ENCODE measurements around the gene QRICH2.
"Not testable (repeated sequence)": the region's sequence is repeated elsewhere in the genome, so short reads cannot be mapped to it uniquely, and the experiment has no call there.

QRICH2 gene

DNA sequence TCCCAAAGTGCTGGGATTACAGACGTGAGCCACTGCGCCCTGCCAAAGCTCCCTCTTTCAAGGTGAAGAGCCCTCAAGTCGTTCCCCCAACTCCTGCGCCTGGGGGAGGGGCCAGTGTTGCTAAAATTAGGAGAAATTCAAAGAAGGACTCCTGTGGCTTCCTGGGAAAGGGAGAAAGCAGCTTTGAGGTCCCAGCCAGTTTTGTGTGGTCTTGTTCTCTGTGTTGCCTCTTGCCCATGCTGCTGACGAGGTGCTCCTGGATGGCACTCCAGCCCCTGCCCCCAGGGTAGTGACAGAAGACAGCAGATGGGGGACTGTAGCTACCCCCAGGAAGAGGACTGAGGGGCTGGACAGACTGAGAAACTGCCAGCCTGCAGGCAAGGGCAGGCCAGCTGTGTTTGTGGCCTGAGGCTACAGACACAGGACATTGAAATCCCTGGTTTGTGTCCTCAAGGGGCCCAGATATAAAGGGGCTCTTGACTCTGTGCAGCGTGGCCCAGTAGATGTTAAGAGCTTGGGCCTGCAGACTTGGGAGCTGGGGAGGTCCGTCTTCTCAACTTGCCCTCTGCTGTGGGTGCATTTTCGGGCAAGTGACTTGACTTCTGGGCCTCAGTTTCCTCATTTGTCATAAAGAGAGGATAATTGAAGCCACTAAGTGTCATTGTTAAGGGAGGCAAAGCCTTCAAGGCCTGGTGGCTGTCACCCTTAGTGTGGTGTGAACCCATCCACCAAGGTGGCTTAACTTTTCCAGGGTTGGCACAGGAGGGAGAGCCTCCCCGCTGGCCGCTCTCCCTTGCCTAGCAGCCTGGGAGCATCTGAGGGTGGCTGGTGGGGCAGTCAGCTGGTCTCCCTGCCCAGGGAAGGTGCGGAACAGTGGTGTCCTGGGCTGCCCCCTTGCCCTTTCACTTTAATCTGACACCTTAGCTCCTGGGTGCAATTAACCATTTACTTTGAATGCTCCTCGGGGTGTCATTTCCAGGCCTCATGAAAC, 38.8 kb downstream of the QRICH2 start:
- Histone ChIP-seq H4K20me1 (ENCODE audit: insufficient read depth, low read length) (no peaks in the 10 kb centered on the region), H3K79me2 (ENCODE audit: low read length) (peaks cover 46% of the 10 kb centered on the region), H3F3A (ENCODE audit: insufficient read depth, low read length) (peaks cover 59% of the 10 kb centered on the region), H3K9me3 (replicated peaks; ENCODE audit: insufficient read depth, low read length) (no peaks in the 10 kb centered on the region), H3K9me2 (replicated peaks; ENCODE audit: insufficient read depth, low read length) (no peaks in the 10 kb centered on the region), H3K27me3 (replicated peaks; ENCODE audit: insufficient read depth, low read length) (no peaks in the 10 kb centered on the region), H2AFZ (ENCODE audit: low read length) (no peak overlapping the region), H3K4me3 (ENCODE audit: low read length) (no peak overlapping the region), H3K4me2 (ENCODE audit: low read depth, low read length) (no peak overlapping the region), H3K36me3 (replicated peaks; ENCODE audit: insufficient read depth, low read length) (0 out of 2 replicates have a peak, but pooled peaks cover 6% of the 10 kb centered on the region), H3K9ac (ENCODE audit: low read length) (no peak overlapping the region), H3K27ac (ENCODE audit: low read length) (no peak overlapping the region), H3K4me1 (ENCODE audit: low read length) (peaks cover 29% of the 10 kb centered on the region)
- TF ChIP-seq EZH2 (optimal IDR thresholded peaks at IDR 0.05; ENCODE audit: low read depth, low read length) (no peak), EZH2phosphoT487 (IDR thresholded peaks at IDR 0.05; ENCODE audit: low read length) (no peak)
- TF ChIP-seq, protein P1, sequence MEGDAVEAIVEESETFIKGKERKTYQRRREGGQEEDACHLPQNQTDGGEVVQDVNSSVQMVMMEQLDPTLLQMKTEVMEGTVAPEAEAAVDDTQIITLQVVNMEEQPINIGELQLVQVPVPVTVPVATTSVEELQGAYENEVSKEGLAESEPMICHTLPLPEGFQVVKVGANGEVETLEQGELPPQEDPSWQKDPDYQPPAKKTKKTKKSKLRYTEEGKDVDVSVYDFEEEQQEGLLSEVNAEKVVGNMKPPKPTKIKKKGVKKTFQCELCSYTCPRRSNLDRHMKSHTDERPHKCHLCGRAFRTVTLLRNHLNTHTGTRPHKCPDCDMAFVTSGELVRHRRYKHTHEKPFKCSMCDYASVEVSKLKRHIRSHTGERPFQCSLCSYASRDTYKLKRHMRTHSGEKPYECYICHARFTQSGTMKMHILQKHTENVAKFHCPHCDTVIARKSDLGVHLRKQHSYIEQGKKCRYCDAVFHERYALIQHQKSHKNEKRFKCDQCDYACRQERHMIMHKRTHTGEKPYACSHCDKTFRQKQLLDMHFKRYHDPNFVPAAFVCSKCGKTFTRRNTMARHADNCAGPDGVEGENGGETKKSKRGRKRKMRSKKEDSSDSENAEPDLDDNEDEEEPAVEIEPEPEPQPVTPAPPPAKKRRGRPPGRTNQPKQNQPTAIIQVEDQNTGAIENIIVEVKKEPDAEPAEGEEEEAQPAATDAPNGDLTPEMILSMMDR (IDR thresholded peaks at IDR 0.05; ENCODE audit: low read length): no peak
- no peak for DNase-seq

DNA sequence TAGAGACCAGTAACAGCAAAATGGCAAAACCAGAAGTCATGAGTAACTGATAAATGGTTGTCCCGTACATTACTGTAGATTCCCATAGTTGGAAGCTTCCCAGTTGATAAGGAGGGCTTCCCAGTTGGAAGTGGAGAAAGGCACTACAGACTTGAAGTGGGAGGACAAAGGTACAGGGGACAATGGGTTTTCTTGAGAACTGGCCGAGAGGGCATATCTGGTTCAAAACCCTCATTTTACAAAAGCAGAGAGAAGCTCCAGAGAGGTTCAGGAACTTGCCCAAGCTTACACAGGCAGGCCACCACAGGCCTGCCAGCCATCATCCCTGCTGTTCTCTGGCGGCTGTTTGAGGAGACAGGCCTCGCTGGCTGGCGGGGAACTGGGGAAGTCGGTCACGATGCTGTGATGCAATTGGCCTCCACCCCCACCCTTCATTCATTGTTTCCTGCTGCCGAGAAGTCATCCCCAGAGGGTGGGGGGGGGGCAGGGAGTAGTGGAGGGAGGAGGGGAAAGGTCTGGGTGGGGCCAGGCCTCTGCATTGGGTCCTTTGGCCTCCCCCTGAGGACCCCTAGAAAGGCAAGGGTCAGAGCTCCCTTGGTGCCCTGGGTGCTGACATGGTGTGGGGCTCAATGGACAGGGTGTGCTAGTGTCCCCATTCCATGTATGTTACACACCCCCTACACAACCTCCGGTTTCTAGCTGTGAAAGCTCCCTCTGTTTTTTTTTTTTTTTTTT, 39.9 kb downstream of the QRICH2 start:
- TF ChIP-seq EZH2phosphoT487 (IDR thresholded peaks at IDR 0.05; ENCODE audit: low read length) (no peak), EZH2 (optimal IDR thresholded peaks at IDR 0.05; ENCODE audit: low read depth, low read length) (no peak)
- TF ChIP-seq, protein P1 (IDR thresholded peaks at IDR 0.05; ENCODE audit: low read length): no peak
- Histone ChIP-seq H3K27me3 (replicated peaks; ENCODE audit: insufficient read depth, low read length) (no peaks in the 10 kb centered on the region), H2AFZ (ENCODE audit: low read length) (no peak overlapping the region), H3K79me2 (ENCODE audit: low read length) (peaks cover 46% of the 10 kb centered on the region), H4K20me1 (ENCODE audit: insufficient read depth, low read length) (no peaks in the 10 kb centered on the region), H3K9me3 (replicated peaks; ENCODE audit: insufficient read depth, low read length) (no peaks in the 10 kb centered on the region), H3K27ac (ENCODE audit: low read length) (peak overlapping the region; percentile 11; the same call in 1 of the 2 replicates), H3K9me2 (replicated peaks; ENCODE audit: insufficient read depth, low read length) (no peaks in the 10 kb centered on the region), H3K9ac (ENCODE audit: low read length) (peak overlapping the region; percentile 1; the same call in 1 of the 2 replicates), H3K4me3 (ENCODE audit: low read length) (no peak overlapping the region), H3K4me1 (ENCODE audit: low read length) (peaks cover 40% of the 10 kb centered on the region), H3F3A (ENCODE audit: insufficient read depth, low read length) (peaks cover 59% of the 10 kb centered on the region), H3K4me2 (ENCODE audit: low read depth, low read length) (peak overlapping the region; percentile 11; the same call in 1 of the 2 replicates), H3K36me3 (replicated peaks; ENCODE audit: insufficient read depth, low read length) (0 out of 2 replicates have a peak, but pooled peaks cover 6% of the 10 kb centered on the region)
- no peak for DNase-seq

- H3K27ac ChIP-seq (ENCODE audit: low read length): peak overlapping the region; percentile 11; the same call in 1 of the 2 replicates
- peaks cover 59% of the 10 kb centered on the region for H3F3A ChIP-seq (ENCODE audit: insufficient read depth, low read length)
- H3K9me3 ChIP-seq (replicated peaks; ENCODE audit: insufficient read depth, low read length); H4K20me1 ChIP-seq (ENCODE audit: insufficient read depth, low read length); H2AFZ ChIP-seq (ENCODE audit: low read length); H3K27me3 ChIP-seq (replicated peaks; ENCODE audit: insufficient read depth, low read length); H3K4me3 ChIP-seq (ENCODE audit: low read length); DNase-seq; H3K9me2 ChIP-seq (replicated peaks; ENCODE audit: insufficient read depth, low read length); H3K36me3 ChIP-seq (replicated peaks; ENCODE audit: insufficient read depth, low read length): not testable (repeated sequence)
- peak overlapping the region; percentile 100; the same call in 1 of the 2 replicates for H3K4me2 ChIP-seq (ENCODE audit: low read depth, low read length)
- H3K4me1 ChIP-seq (ENCODE audit: low read length): peaks cover 46% of the 10 kb centered on the region
- H3K79me2 ChIP-seq (ENCODE audit: low read length): peaks cover 46% of the 10 kb centered on the region
- H3K9ac ChIP-seq (ENCODE audit: low read length): peak overlapping the region; percentile 1; the same call in 1 of the 2 replicates
Measured at GRCh38 chr17:76267581-76268001, 40.5 kb downstream of the QRICH2 start.

Measured in MM.1S (cell line).